GM12878 (cell line): ENCODE data around the gene POLR2F. TPM values are rescaled to one million over a fixed set of nuclear protein-coding genes. Genes with fewer than 3 reads are reported as not detected.

ENCODE experiments used
- ATAC-seq: fragments of 200-7000 bp; cut with Tn5 transposase; 3 replicates; pipeline ENCODE4 v1.9.1; 2020; ENCODE audit warnings: mild to moderate bottlenecking, moderate library complexity
- BruUV-seq: library from RNA; stranded (reverse); fragments of 400-500 nt; replicated peaks from 2 replicates; lab custom pipeline; 2021; lab: Mats Ljungman, UMichigan
- CTCF ChIA-PET: fragments of 300-600 bp; sonication (Branson Sonifier 250); formaldehyde crosslinking; extraction: SDS; loops from one replicate; lab custom pipeline; 2021; ENCODE audit warnings: inconsistent platforms; lab: Yijun Ruan, JAX
- POLR2A ChIA-PET: fragments of 350-600 bp; formaldehyde crosslinking; extraction: SDS; loops from one replicate; lab custom pipeline; 2021; ENCODE audit warnings: inconsistent platforms; lab: Charles Lee
- RAD21 ChIA-PET: fragments of 300-600 bp; sonication (Branson Sonifier 250); formaldehyde crosslinking; loops from one replicate; lab custom pipeline; 2023; ENCODE audit warnings: antibody characterized with exemption; ENCODE audit not compliant: unreplicated experiment; lab: Charles Lee
- SMC1A ChIA-PET: fragments of 300-600 bp; sonication (Branson Sonifier 250); formaldehyde crosslinking; loops from one replicate; lab custom pipeline; 2023; ENCODE audit not compliant: unreplicated experiment, uncharacterized antibody; lab: Charles Lee
- DNase-seq: peaks from one replicate; pipeline ENCODE4 v3.0.0-alpha.2; 2011; ENCODE audit warnings: low read depth, low spot score
- FAIRE-seq: peaks from 3 replicates; lab custom pipeline; 2011; peaks lifted over from hg19 to GRCh38; lab: Jason Lieb, UNC
- H2AFZ ChIP-seq: 2 replicates; pipeline ENCODE4 v1.6.0; 2011; ENCODE audit warnings: low read depth, low read length, control low read depth; ENCODE audit not compliant: control insufficient read depth
- H3K27ac ChIP-seq: 2 replicates; pipeline ENCODE4 v1.5.1; 2011; ENCODE audit warnings: control low read depth; ENCODE audit not compliant: control insufficient read depth, insufficient read depth
- H3K27me3 ChIP-seq, 2 experiments: replicated peaks in 1 of 2; 2 replicates each; pipeline versions ENCODE4 v1.6.0 to v1.6.1; 2011; ENCODE audit warnings: low read length in 1 of 2; ENCODE audit not compliant: control insufficient read depth in 2 of 2, insufficient read depth in 2 of 2
- H3K36me3 ChIP-seq, 2 experiments: 2 replicates each; pipeline ENCODE4 v1.5.1; 2011; ENCODE audit warnings: low read length in 1 of 2; ENCODE audit not compliant: control insufficient read depth in 2 of 2, insufficient read depth in 2 of 2
- H3K4me1 ChIP-seq: 2 replicates; pipeline ENCODE4 v1.6.1; 2011; ENCODE audit warnings: mild to moderate bottlenecking, low read length, moderate library complexity, mixed read lengths; ENCODE audit not compliant: control insufficient read depth, insufficient read depth
- H3K4me2 ChIP-seq: 2 replicates; pipeline ENCODE4 v1.6.0; 2011; ENCODE audit warnings: control low read depth; ENCODE audit not compliant: control insufficient read depth, insufficient read depth
- H3K4me3 ChIP-seq: fragments of 200-600 bp; sonication (generic); 2 replicates; pipeline ENCODE4 v1.5.1; 2016
- H3K79me2 ChIP-seq: 2 replicates; pipeline ENCODE4 v1.6.0; 2011; ENCODE audit warnings: low read length; ENCODE audit not compliant: control insufficient read depth, insufficient read depth
- H3K9ac ChIP-seq: 2 replicates; pipeline ENCODE4 v1.8.0; 2011; ENCODE audit warnings: low read length, control low read depth, mixed read lengths; ENCODE audit not compliant: control insufficient read depth, insufficient read depth
- H3K9me3 ChIP-seq: replicated peaks from 3 replicates; pipeline ENCODE4 v1.5.1; 2011; ENCODE audit warnings: mild to moderate bottlenecking, low read length; ENCODE audit not compliant: control insufficient read depth, insufficient read depth
- H4K20me1 ChIP-seq: 2 replicates; pipeline ENCODE4 v1.6.0; 2011; ENCODE audit not compliant: control insufficient read depth, insufficient read depth
- ASH2L ChIP-seq: fragments of 300-600, 200-600 bp; sonication (generic); IDR thresholded peaks from 2 replicates; pipeline ENCODE4 v1.6.1; 2017; ENCODE audit warnings: low read depth, mild to moderate bottlenecking, borderline replicate concordance
- KLF5 ChIP-seq: fragments of 450-650 bp; IDR thresholded peaks from 2 replicates; pipeline ENCODE4 v1.6.1; 2014; ENCODE audit warnings: mild to moderate bottlenecking; ENCODE audit not compliant: partially characterized antibody
- MLLT1 ChIP-seq: fragments of 450-650 bp; IDR thresholded peaks from 2 replicates; pipeline ENCODE4 v1.6.1; 2016; ENCODE audit warnings: mild to moderate bottlenecking
- NKRF ChIP-seq: fragments of 450-650 bp; conservative IDR thresholded peaks from 2 replicates; pipeline ENCODE4 v1.6.1; 2017; ENCODE audit warnings: mild to moderate bottlenecking, moderate library complexity
- REST ChIP-seq: IDR thresholded peaks from 2 replicates; pipeline ENCODE4 v1.6.1; 2012; ENCODE audit warnings: mild to moderate bottlenecking, low read depth, low read length
- TARDBP ChIP-seq: IDR thresholded peaks from 2 replicates; pipeline ENCODE4 v1.6.1; 2016; ENCODE audit warnings: borderline replicate concordance
- TBL1XR1 ChIP-seq: IDR thresholded peaks from 2 replicates; pipeline ENCODE4 v1.6.1; 2012; ENCODE audit warnings: low read depth, low read length, improper control_type of control experiment
- TCF12 ChIP-seq: IDR thresholded peaks from 2 replicates; pipeline ENCODE4 v1.6.1; 2011; ENCODE audit warnings: low read depth, mild to moderate bottlenecking, low read length
- ZZZ3 ChIP-seq: IDR thresholded peaks from 2 replicates; pipeline ENCODE4 v1.6.1; 2011; ENCODE audit warnings: low read depth; ENCODE audit not compliant: control insufficient read depth, insufficient read length
- WGBS: methylation state at CpG from one replicate; pipeline ENCODE4 v1.1.6; 2016; ENCODE audit warnings: low lambda C conversion rate; ENCODE audit not compliant: insufficient replicate concordance, insufficient coverage; ENCODE audit errors: missing lambda C conversion rate; 5-methylcytosine and 5-hydroxymethylcytosine counted together
- in situ Hi-C: fragments of 300-500 bp; cut with MboI; formaldehyde crosslinking; loops from 9 replicates; pipeline ENCODE4 v1.14.3; 2018; ENCODE audit warnings: mixed read lengths
- intact Hi-C: fragments of 100-400 bp; cut with micrococcal nuclease; formaldehyde crosslinking; loops from one replicate; pipeline ENCODE4 v1.14.2; 2022; ENCODE audit not compliant: unreplicated experiment
- polyA plus RNA-seq, 11 experiments: library from polyadenylated mRNA; depleted of rRNA in 4 of 11; unstranded in 6 of 11; stranded (reverse) in 5 of 11; fragments of >200 nt; fragmentation: Nextera tagmentation in 4 of 11; fragmentation: Illumina TruSeq in 1 of 11; extraction: Ambion mirVana in 4 of 11; extraction: Trizol in 1 of 11; gene quantifications; 1 replicate in 1 of 11; 2 replicates in 10 of 11; pipeline versions ENCODE4 v1.2.1 to v1.2.3, GENCODE V29; 2011 to 2016; ENCODE audit warnings: inconsistent platforms in 2 of 11, missing spikeins in 2 of 11, low read depth in 1 of 11
- total RNA-seq, 4 experiments: library from RNA; depleted of rRNA in 3 of 4; stranded (reverse); fragments of >200 nt in 3 of 4; fragmentation: Illumina TruSeq in 1 of 4; extraction: Trizol in 1 of 4; gene quantifications; 2 replicates each; pipeline versions ENCODE4 v1.2.1 to v1.2.3, GENCODE V29; 2013 to 2021
- TF ChIP-seq, protein P1 (sequence below): fragments of 450-650 bp; IDR thresholded peaks from 2 replicates; pipeline ENCODE4 v1.6.1; 2017; ENCODE audit warnings: mild to moderate bottlenecking
- TF ChIP-seq, protein P2 (sequence below): fragments of 150-350 bp; IDR thresholded peaks from 2 replicates; pipeline ENCODE4 v1.6.1; 2014; ENCODE audit warnings: mild to moderate bottlenecking, low read depth, low read length

The POLR2F gene
- total and polyA plus RNA-seq, 10 of the 15 experiments (the other 5 are each of a cell fraction or from before 2014, with no cell fraction given), result 71.9 to 218 (median 100.0) TPM

DNA sequence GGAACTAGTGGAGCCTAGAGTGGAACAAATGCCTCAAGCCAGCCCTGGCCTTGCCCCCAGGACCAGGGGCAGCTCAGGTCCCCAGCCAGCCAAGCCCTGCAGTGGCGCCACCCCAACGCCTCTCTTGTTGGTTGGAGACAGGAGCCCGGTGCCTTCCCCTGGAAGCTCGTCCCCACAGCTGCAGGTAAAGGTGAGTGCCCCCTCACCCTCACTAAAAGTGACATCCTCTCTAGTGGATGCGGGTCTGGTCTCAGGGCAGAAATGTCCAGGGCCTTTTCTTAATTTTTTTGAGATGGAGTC lies 25.9 kb upstream of the POLR2F start:
- no peaks in the 10 kb centered on the region for H4K20me1 ChIP-seq
- SMC1A ChIA-PET, result no interaction called here
- POLR2A ChIA-PET, result no interaction called here
- H2AFZ ChIP-seq, result no peak overlapping the region
- FAIRE-seq (no peak), DNase-seq (no peak), ATAC-seq (no peak)
- intact Hi-C loops (no loop called here), in situ Hi-C loops (no loop called here)
- H3K36me3 ChIP-seq, result peaks cover 3 to 9% of the 10 kb centered on the region in 2 experiments; a peak in 3 of 4 replicates
- RAD21 ChIA-PET, result no interaction called here
- H3K79me2 ChIP-seq, result no peaks in the 10 kb centered on the region
- no peak overlapping the region for H3K9ac ChIP-seq
- CTCF ChIA-PET, result no interaction called here
- H3K9me3 ChIP-seq, result no peaks in the 10 kb centered on the region
- no peak overlapping the region for H3K27ac ChIP-seq
- H3K4me3 ChIP-seq, result no peak overlapping the region
- 96% methylated on average over 5 of the region's 5 CpGs for WGBS
- 0 out of 2 replicates have a peak, but pooled peaks cover 3% of the 10 kb centered on the region for H3K4me1 ChIP-seq
- H3K27me3 ChIP-seq, result no peaks in the 10 kb centered on the region
- no peak overlapping the region for H3K4me2 ChIP-seq
- BruUV-seq, result no TSS peak
- no peak for TF ChIP-seq MLLT1
- TF ChIP-seq TBL1XR1, result no peak
- no peak for TF ChIP-seq REST
- no peak for TF ChIP-seq ZZZ3
- no peak for TF ChIP-seq TARDBP
- TF ChIP-seq TCF12, result no peak
- TF ChIP-seq ASH2L, result no peak
- TF ChIP-seq, protein P1, sequence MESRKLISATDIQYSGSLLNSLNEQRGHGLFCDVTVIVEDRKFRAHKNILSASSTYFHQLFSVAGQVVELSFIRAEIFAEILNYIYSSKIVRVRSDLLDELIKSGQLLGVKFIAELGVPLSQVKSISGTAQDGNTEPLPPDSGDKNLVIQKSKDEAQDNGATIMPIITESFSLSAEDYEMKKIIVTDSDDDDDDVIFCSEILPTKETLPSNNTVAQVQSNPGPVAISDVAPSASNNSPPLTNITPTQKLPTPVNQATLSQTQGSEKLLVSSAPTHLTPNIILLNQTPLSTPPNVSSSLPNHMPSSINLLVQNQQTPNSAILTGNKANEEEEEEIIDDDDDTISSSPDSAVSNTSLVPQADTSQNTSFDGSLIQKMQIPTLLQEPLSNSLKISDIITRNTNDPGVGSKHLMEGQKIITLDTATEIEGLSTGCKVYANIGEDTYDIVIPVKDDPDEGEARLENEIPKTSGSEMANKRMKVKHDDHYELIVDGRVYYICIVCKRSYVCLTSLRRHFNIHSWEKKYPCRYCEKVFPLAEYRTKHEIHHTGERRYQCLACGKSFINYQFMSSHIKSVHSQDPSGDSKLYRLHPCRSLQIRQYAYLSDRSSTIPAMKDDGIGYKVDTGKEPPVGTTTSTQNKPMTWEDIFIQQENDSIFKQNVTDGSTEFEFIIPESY, result no peak
- TF ChIP-seq KLF5, result no peak
- no peak for TF ChIP-seq NKRF
- TF ChIP-seq, protein P2, sequence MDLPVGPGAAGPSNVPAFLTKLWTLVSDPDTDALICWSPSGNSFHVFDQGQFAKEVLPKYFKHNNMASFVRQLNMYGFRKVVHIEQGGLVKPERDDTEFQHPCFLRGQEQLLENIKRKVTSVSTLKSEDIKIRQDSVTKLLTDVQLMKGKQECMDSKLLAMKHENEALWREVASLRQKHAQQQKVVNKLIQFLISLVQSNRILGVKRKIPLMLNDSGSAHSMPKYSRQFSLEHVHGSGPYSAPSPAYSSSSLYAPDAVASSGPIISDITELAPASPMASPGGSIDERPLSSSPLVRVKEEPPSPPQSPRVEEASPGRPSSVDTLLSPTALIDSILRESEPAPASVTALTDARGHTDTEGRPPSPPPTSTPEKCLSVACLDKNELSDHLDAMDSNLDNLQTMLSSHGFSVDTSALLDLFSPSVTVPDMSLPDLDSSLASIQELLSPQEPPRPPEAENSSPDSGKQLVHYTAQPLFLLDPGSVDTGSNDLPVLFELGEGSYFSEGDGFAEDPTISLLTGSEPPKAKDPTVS, result no peak
